Fibroblast of lung (primary cell): Measurements from ENCODE around the gene ERBB4. TPM values are rescaled to one million over a fixed set of nuclear protein-coding genes. Genes with fewer than 3 reads are reported as not detected.

Source experiments
- DNase-seq, 2 donors: peaks; one replicate each; pipeline versions ENCODE4 v3.0.0 to v3.0.0-alpha.2; 2010; ENCODE audit warnings: low read depth in 2 of 2
- H2AFZ ChIP-seq: 2 replicates; pipeline ENCODE4 v1.5.1; 2012; ENCODE audit warnings: low read length, control low read depth, inconsistent platforms
- H3K27ac ChIP-seq: 2 replicates; pipeline ENCODE4 v1.5.1; 2011; ENCODE audit warnings: low read length, control low read depth; ENCODE audit not compliant: insufficient read depth
- H3K27me3 ChIP-seq: 2 replicates; pipeline ENCODE4 v1.5.1; 2011; ENCODE audit warnings: mild to moderate bottlenecking, low read length; ENCODE audit not compliant: control insufficient read depth, insufficient read depth
- H3K36me3 ChIP-seq: 2 replicates; pipeline ENCODE4 v1.5.1; 2011; ENCODE audit warnings: low read length; ENCODE audit not compliant: control insufficient read depth, insufficient read depth
- H3K4me1 ChIP-seq: 2 replicates; pipeline ENCODE4 v1.5.1; 2011; ENCODE audit warnings: low read length; ENCODE audit not compliant: control insufficient read depth, insufficient read depth; ENCODE audit errors: extremely low read depth
- H3K4me2 ChIP-seq: 2 replicates; pipeline ENCODE4 v1.5.1; 2011; ENCODE audit warnings: low read length, control low read depth; ENCODE audit not compliant: insufficient read depth; ENCODE audit errors: extremely low read depth
- H3K4me3 ChIP-seq, 4 experiments: fragments of 200-600 bp in 1 of 4; sonication (generic) in 1 of 4; replicated peaks in 1 of 4; 2 replicates each; pipeline ENCODE4 v1.5.1; 2011 to 2016; ENCODE audit warnings: low read length in 4 of 4, low read depth in 3 of 4, mild to moderate bottlenecking in 3 of 4, control low read depth in 2 of 4, inconsistent platforms in 1 of 4, mixed read lengths in 1 of 4; ENCODE audit not compliant: insufficient read depth in 1 of 4; ENCODE audit errors: control extremely low read depth in 1 of 4
- H3K79me2 ChIP-seq: 2 replicates; pipeline ENCODE4 v1.5.1; 2012; ENCODE audit warnings: mild to moderate bottlenecking, low read length, inconsistent platforms; ENCODE audit not compliant: control insufficient read depth, insufficient read depth
- H3K9ac ChIP-seq: 2 replicates; pipeline ENCODE4 v1.5.1; 2011; ENCODE audit warnings: mild to moderate bottlenecking, low read length, control low read depth; ENCODE audit not compliant: insufficient read depth
- H3K9me3 ChIP-seq: 2 replicates; pipeline ENCODE4 v1.5.1; 2012; ENCODE audit warnings: low read depth, low read length; ENCODE audit not compliant: control insufficient read depth, insufficient read depth
- H4K20me1 ChIP-seq: 2 replicates; pipeline ENCODE4 v1.5.1; 2011; ENCODE audit warnings: low read length; ENCODE audit not compliant: control insufficient read depth, insufficient read depth; ENCODE audit errors: extremely low read depth
- CTCF ChIP-seq, 2 donors: IDR thresholded peaks in 1 of 2; conservative IDR thresholded peaks in 1 of 2; 1 replicate in 1 of 2; 2 replicates in 1 of 2; pipeline ENCODE4 v1.5.1; 2011 to 2012; ENCODE audit warnings: low read length in 2 of 2, control low read depth in 1 of 2, inconsistent platforms in 1 of 2, low read depth in 1 of 2, mild to moderate bottlenecking in 1 of 2
- EZH2 ChIP-seq: IDR thresholded peaks from 2 replicates; pipeline ENCODE4 v1.5.1; 2012; ENCODE audit warnings: low read length, control low read depth, mild to moderate bottlenecking; ENCODE audit errors: missing control alignments
- polyA plus RNA-seq, 2 donors: library from polyadenylated mRNA; depleted of rRNA in 1 of 2; stranded (reverse) in 1 of 2; unstranded in 1 of 2; fragments of >200 nt; gene quantifications; 2 replicates each; pipeline ENCODE4 v1.2.1, GENCODE V29; 2011 to 2012; ENCODE audit warnings: missing spikeins in 1 of 2
- total RNA-seq: library from RNA; depleted of rRNA; stranded (reverse); fragments of >200 nt; gene quantifications from 2 replicates; pipeline ENCODE4 v1.2.1, GENCODE V29; 2014

ERBB4 gene
- total and polyA plus RNA-seq, 2 donors (not counting 1 experiment from before 2014, with no cell fraction given), result 0.08 to 0.17 TPM

- no peaks in the 10 kb centered on the region for H3K79me2 ChIP-seq
- no peaks in the 10 kb centered on the region for H3K9me3 ChIP-seq
- H3K9ac ChIP-seq, result no peak overlapping the region
- no peak overlapping the region for H2AFZ ChIP-seq
- H3K36me3 ChIP-seq, result no peaks in the 10 kb centered on the region
- H3K27ac ChIP-seq, result peak overlapping the region; percentile 58
- H3K4me1 ChIP-seq, result peaks cover 2% of the 10 kb centered on the region
- no peaks in the 10 kb centered on the region for H3K27me3 ChIP-seq
- H3K4me2 ChIP-seq, result no peak overlapping the region
- no peaks in the 10 kb centered on the region for H4K20me1 ChIP-seq
- no peak for TF ChIP-seq CTCF (conservative IDR thresholded peaks at IDR 0.05 in 1 of 2, IDR thresholded peaks at IDR 0.05 in 1 of 2; ENCODE audit: low read depth in 1 of 2, low read length in 2 of 2)
- TF ChIP-seq EZH2, result no peak
- peak; percentile 66 to 91 for DNase-seq
- no peak overlapping the region for H3K4me3 ChIP-seq
Measured at GRCh38 chr2:212032032-212032431, 506.6 kb downstream of the ERBB4 start.

GRCh38 chr2:212030709-212031108 lies 507.9 kb downstream of the ERBB4 start:
- DNase-seq, result no peak
- no peak for TF ChIP-seq EZH2
- TF ChIP-seq CTCF (conservative IDR thresholded peaks at IDR 0.05 in 1 of 2, IDR thresholded peaks at IDR 0.05 in 1 of 2; ENCODE audit: low read depth in 1 of 2, low read length in 2 of 2), result no peak

GRCh38 chr2:212028798-212029394 lies 509.7 kb downstream of the ERBB4 start:
- H3K36me3 ChIP-seq, result no peaks in the 10 kb centered on the region
- TF ChIP-seq EZH2, result no peak
- no peak for TF ChIP-seq CTCF (conservative IDR thresholded peaks at IDR 0.05 in 1 of 2, IDR thresholded peaks at IDR 0.05 in 1 of 2; ENCODE audit: low read depth in 1 of 2, low read length in 2 of 2)
- no peak overlapping the region for H3K27ac ChIP-seq
- no peak overlapping the region for H3K4me2 ChIP-seq
- H3K9me3 ChIP-seq, result no peaks in the 10 kb centered on the region
- no peaks in the 10 kb centered on the region for H3K79me2 ChIP-seq
- H3K9ac ChIP-seq, result no peak overlapping the region
- DNase-seq, result no peak
- H3K4me3 ChIP-seq, result no peak overlapping the region
- no peak overlapping the region for H2AFZ ChIP-seq
- H3K4me1 ChIP-seq, result peaks cover 2% of the 10 kb centered on the region
- no peaks in the 10 kb centered on the region for H4K20me1 ChIP-seq
- H3K27me3 ChIP-seq, result no peaks in the 10 kb centered on the region

More at GRCh38 chr2:212030709-212031108, 507.9 kb downstream of the ERBB4 start:
- Histone ChIP-seq H3K9me3 (no peaks in the 10 kb centered on the region), H3K36me3 (no peaks in the 10 kb centered on the region), H3K27ac (no peak overlapping the region), H3K79me2 (no peaks in the 10 kb centered on the region), H4K20me1 (no peaks in the 10 kb centered on the region), H2AFZ (no peak overlapping the region), H3K4me1 (peaks cover 2% of the 10 kb centered on the region), H3K4me3 (no peak overlapping the region), H3K27me3 (no peaks in the 10 kb centered on the region), H3K4me2 (no peak overlapping the region), H3K9ac (no peak overlapping the region)
